HEK293 (cell line): ENCODE measurements around the gene NOTCH3.

Experiments
- CTCF ChIP-seq: fragments of 450-650 bp; formaldehyde crosslinking; IDR thresholded peaks from 2 replicates; pipeline ENCODE4 v1.5.1; 2016; ENCODE audit warnings: missing biosample characterization, missing genetic modification characterization
- ZNF223 ChIP-seq: fragments of 450-650 bp; formaldehyde crosslinking; IDR thresholded peaks from 2 replicates; pipeline ENCODE4 v1.5.1; 2016; ENCODE audit warnings: missing biosample characterization, missing genetic modification characterization

GRCh38 chr19:15237759-15238638 is 37.2 kb upstream of the NOTCH3 start:
- no peak for TF ChIP-seq CTCF (tag by site-specific recombination)
- TF ChIP-seq ZNF223 (tag by site-specific recombination), result no peak
